ENCODE measurements around the gene BTBD7.

DNA sequence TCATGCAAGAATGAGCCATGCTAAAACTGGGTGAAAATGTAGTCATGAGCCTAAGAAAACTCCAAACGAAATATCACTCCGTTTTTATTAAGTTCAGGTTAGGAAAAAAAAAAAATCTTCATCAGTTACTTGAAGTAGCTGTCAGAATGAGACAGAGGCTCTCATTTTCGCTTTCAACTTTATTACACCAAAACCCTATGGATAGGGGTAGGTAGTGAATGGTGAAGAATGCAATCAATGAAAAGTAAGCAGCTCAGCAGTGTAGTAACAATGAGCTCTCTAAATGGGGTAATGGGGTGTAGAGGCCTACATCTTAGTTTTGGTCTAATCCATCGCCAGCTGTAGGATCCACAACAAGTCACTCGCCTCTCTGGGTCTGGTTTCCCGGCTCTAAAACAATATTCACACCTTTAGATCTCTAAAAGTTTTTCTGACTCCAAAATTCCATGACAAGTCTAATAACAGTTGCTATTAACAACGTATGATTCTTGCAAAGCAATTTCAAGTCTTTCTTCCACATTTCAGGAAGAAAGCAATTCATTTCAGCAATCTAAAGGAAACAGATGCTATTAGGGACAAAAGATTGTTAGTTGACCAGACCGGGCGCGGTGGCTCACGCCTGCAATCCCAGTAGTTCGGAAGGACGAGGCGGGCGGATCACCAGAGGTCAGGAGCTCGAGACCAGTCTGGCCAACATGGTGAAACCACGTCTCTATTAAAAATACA lies 1.7 kb downstream of the BTBD7 start:
- TF ChIP-seq EZH2 (IDR thresholded peaks at IDR 0.05) (no peak), POLR2AphosphoS5 (IDR thresholded peaks at IDR 0.05; ENCODE audit: borderline replicate concordance, low read depth, low read length) (no peak)

All from SK-N-MC (cell line).